Parathyroid adenoma (tissue), 2 donors: ENCODE data around the gene ARHGEF26.

ENCODE experiments used
- H2AFZ ChIP-seq: fragments of 300-600 bp; sonication (generic); one replicate; pipeline ENCODE4 v1.7.0; 2017; ENCODE audit warnings: antibody characterized with exemption, mild to moderate bottlenecking
- H3K27ac ChIP-seq: fragments of 300-600 bp; sonication (generic); one replicate; pipeline ENCODE4 v1.7.0; 2017
- H3K27me3 ChIP-seq: fragments of 300-600 bp; sonication (generic); one replicate; pipeline ENCODE4 v1.7.0; 2017; ENCODE audit warnings: low read length; ENCODE audit not compliant: control insufficient read depth, insufficient read depth
- H3K36me3 ChIP-seq: fragments of 300-600 bp; sonication (generic); one replicate; pipeline ENCODE4 v1.7.0; 2017; ENCODE audit warnings: low read length; ENCODE audit not compliant: control insufficient read depth, insufficient read depth
- H3K4me1 ChIP-seq: fragments of 300-600 bp; sonication (generic); one replicate; pipeline ENCODE4 v1.7.0; 2017; ENCODE audit warnings: control low read depth
- H3K4me2 ChIP-seq: fragments of 300-600 bp; sonication (generic); one replicate; pipeline ENCODE4 v1.7.0; 2017; ENCODE audit warnings: low read length
- H3K4me3 ChIP-seq: fragments of 300-600 bp; sonication (generic); one replicate; pipeline ENCODE4 v1.7.0; 2017; ENCODE audit warnings: low read depth, low read length
- H3K79me2 ChIP-seq: fragments of 300-600 bp; sonication (generic); one replicate; pipeline ENCODE4 v1.7.0; 2017; ENCODE audit warnings: control low read depth
- H3K9ac ChIP-seq: fragments of 300-600 bp; sonication (generic); one replicate; pipeline ENCODE4 v1.7.0; 2017; ENCODE audit warnings: mild to moderate bottlenecking
- H3K9me3 ChIP-seq: fragments of 300-600 bp; sonication (generic); one replicate; pipeline ENCODE4 v1.7.0; 2017; ENCODE audit warnings: low read length; ENCODE audit not compliant: control insufficient read depth
- CTCF ChIP-seq: fragments of 300-600 bp; sonication (generic); IDR thresholded peaks from one replicate; pipeline ENCODE4 v1.7.0; 2017; ENCODE audit warnings: antibody characterized with exemption, mild to moderate bottlenecking
- donor health status: primary hyperparathyroidism.

ARHGEF26 gene

GRCh38 chr3:154148541-154148940 lies 27.4 kb downstream of the ARHGEF26 start:
- H3K4me2 ChIP-seq = no peak overlapping the region
- no peaks in the 10 kb centered on the region for H3K79me2 ChIP-seq
- no peaks in the 10 kb centered on the region for H3K27me3 ChIP-seq
- TF ChIP-seq CTCF = no peak
- no peak overlapping the region for H3K27ac ChIP-seq
- peaks cover 7% of the 10 kb centered on the region for H3K4me1 ChIP-seq
- H3K4me3 ChIP-seq = no peak overlapping the region
- H2AFZ ChIP-seq = no peak overlapping the region
- no peaks in the 10 kb centered on the region for H3K36me3 ChIP-seq
- no peaks in the 10 kb centered on the region for H3K9me3 ChIP-seq
- H3K9ac ChIP-seq = no peak overlapping the region

GRCh38 chr3:154149286-154149685 lies 28.1 kb downstream of the ARHGEF26 start:
- H3K27me3 ChIP-seq = no peaks in the 10 kb centered on the region
- H2AFZ ChIP-seq = no peak overlapping the region
- H3K9ac ChIP-seq = no peak overlapping the region
- no peak for TF ChIP-seq CTCF
- H3K27ac ChIP-seq = no peak overlapping the region
- H3K4me2 ChIP-seq = no peak overlapping the region
- no peak overlapping the region for H3K4me3 ChIP-seq
- peaks cover 3% of the 10 kb centered on the region for H3K79me2 ChIP-seq
- no peaks in the 10 kb centered on the region for H3K36me3 ChIP-seq
- no peaks in the 10 kb centered on the region for H3K9me3 ChIP-seq
- peaks cover 7% of the 10 kb centered on the region for H3K4me1 ChIP-seq

- H3K4me2 ChIP-seq = no peak overlapping the region
- H3K27ac ChIP-seq = no peak overlapping the region
- H3K9ac ChIP-seq = no peak overlapping the region
- H2AFZ ChIP-seq = no peak overlapping the region
- H3K4me1 ChIP-seq = no peaks in the 10 kb centered on the region
- no peaks in the 10 kb centered on the region for H3K9me3 ChIP-seq
- no peak overlapping the region for H3K4me3 ChIP-seq
- no peak for TF ChIP-seq CTCF
- peaks cover 3% of the 10 kb centered on the region for H3K79me2 ChIP-seq
- H3K36me3 ChIP-seq = no peaks in the 10 kb centered on the region
- H3K27me3 ChIP-seq = no peaks in the 10 kb centered on the region
These were observed 30.8 kb downstream of the ARHGEF26 start for GRCh38 chr3:154151969-154152368.

GRCh38 chr3:154152741-154153140 lies 31.6 kb downstream of the ARHGEF26 start:
- Histone ChIP-seq H3K4me3 (no peak overlapping the region), H3K27ac (no peak overlapping the region), H3K79me2 (peaks cover 3% of the 10 kb centered on the region), H3K4me1 (no peaks in the 10 kb centered on the region), H3K9ac (no peak overlapping the region), H3K4me2 (no peak overlapping the region), H2AFZ (no peak overlapping the region), H3K27me3 (no peaks in the 10 kb centered on the region), H3K36me3 (no peaks in the 10 kb centered on the region), H3K9me3 (no peaks in the 10 kb centered on the region)
- TF ChIP-seq CTCF = no peak

GRCh38 chr3:154156530-154156929 lies 35.3 kb downstream of the ARHGEF26 start:
- Histone ChIP-seq H3K4me1 (no peaks in the 10 kb centered on the region), H3K4me3 (no peak overlapping the region), H3K4me2 (no peak overlapping the region), H3K9me3 (no peaks in the 10 kb centered on the region), H3K79me2 (peaks cover 3% of the 10 kb centered on the region), H3K27me3 (no peaks in the 10 kb centered on the region), H3K36me3 (no peaks in the 10 kb centered on the region), H2AFZ (no peak overlapping the region), H3K9ac (no peak overlapping the region), H3K27ac (no peak overlapping the region)
- TF ChIP-seq CTCF = no peak
